Astrocyte (in vitro differentiated cells and primary cell): ENCODE measurements around the gene OASL.

Experiments used
- EZH2 ChIP-seq: IDR thresholded peaks from 2 replicates; pipeline ENCODE4 v1.6.1; 2012; ENCODE audit warnings: mild to moderate bottlenecking, low read length, inconsistent platforms; ENCODE audit not compliant: insufficient read depth
- TF ChIP-seq, protein P1 (sequence below): IDR thresholded peaks from 2 replicates; pipeline ENCODE4 v1.5.1; 2011; ENCODE audit warnings: low read depth, mild to moderate bottlenecking, inconsistent platforms, low read length, moderate library complexity; ENCODE audit not compliant: insufficient read depth

DNA sequence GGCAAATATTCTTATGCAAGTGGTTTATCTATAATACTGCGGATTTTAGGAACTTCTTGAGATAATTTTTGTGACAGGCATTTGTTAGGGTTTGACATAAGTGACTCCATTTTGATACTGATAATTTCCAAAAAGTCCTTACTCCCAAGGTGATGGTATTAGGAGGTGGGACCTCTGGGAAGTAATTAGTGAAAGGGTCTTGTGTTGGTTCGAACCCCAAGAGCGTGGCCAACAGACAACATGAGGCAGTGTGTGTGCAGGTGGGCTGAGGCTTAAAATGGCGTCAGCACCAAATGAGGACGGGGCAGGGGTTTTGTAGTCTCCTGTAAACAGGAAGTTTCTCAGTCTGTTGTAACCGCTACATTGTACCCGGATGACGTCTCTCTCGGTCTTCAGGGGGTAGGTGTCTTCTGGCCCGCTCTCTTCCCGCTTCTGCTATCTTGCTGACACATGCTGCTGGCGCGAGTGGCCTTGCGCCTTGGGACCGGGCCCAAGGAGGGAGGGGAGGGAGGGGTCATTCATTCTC lies 21.0 kb downstream of the OASL start:
- TF ChIP-seq, protein P1, sequence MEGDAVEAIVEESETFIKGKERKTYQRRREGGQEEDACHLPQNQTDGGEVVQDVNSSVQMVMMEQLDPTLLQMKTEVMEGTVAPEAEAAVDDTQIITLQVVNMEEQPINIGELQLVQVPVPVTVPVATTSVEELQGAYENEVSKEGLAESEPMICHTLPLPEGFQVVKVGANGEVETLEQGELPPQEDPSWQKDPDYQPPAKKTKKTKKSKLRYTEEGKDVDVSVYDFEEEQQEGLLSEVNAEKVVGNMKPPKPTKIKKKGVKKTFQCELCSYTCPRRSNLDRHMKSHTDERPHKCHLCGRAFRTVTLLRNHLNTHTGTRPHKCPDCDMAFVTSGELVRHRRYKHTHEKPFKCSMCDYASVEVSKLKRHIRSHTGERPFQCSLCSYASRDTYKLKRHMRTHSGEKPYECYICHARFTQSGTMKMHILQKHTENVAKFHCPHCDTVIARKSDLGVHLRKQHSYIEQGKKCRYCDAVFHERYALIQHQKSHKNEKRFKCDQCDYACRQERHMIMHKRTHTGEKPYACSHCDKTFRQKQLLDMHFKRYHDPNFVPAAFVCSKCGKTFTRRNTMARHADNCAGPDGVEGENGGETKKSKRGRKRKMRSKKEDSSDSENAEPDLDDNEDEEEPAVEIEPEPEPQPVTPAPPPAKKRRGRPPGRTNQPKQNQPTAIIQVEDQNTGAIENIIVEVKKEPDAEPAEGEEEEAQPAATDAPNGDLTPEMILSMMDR = no peak
- no peak for TF ChIP-seq EZH2
